H9 (cell line): Measurements from ENCODE around the gene PELI2. TPM values are rescaled to one million over a fixed set of nuclear protein-coding genes. Genes with fewer than 3 reads are reported as not detected.

Source experiments
- DNase-seq: peaks from one replicate; pipeline ENCODE4 v3.0.0-alpha.2; 2017
- H2AFZ ChIP-seq: one replicate; pipeline ENCODE4 v1.6.1; 2013; ENCODE audit warnings: mild to moderate bottlenecking, low read length, control low read depth, moderate library complexity
- H2AK5ac ChIP-seq: 2 replicates; pipeline ENCODE4 v1.6.1; 2013; ENCODE audit warnings: low read length, control low read depth, mixed read lengths; ENCODE audit not compliant: insufficient read length
- H2BK120ac ChIP-seq: one replicate; pipeline ENCODE4 v1.6.1; 2013; ENCODE audit warnings: low read depth, mild to moderate bottlenecking, low read length, control low read depth, inconsistent platforms; ENCODE audit not compliant: poor library complexity, severe bottlenecking
- H2BK12ac ChIP-seq: 2 replicates; pipeline ENCODE4 v1.6.1; 2013; ENCODE audit warnings: low read length, control low read depth, mixed read lengths, low read depth; ENCODE audit not compliant: insufficient read length
- H2BK15ac ChIP-seq: 2 replicates; pipeline ENCODE4 v1.6.1; 2013; ENCODE audit warnings: low read depth, low read length, control low read depth
- H2BK20ac ChIP-seq: one replicate; pipeline ENCODE4 v1.6.1; 2013; ENCODE audit warnings: low read depth, mild to moderate bottlenecking, low read length, control low read depth, inconsistent platforms; ENCODE audit not compliant: poor library complexity, severe bottlenecking
- H2BK5ac ChIP-seq: 2 replicates; pipeline ENCODE4 v1.6.1; 2013; ENCODE audit warnings: low read length, control low read depth, mixed read lengths; ENCODE audit not compliant: insufficient read length
- H3K14ac ChIP-seq: 2 replicates; pipeline ENCODE4 v1.6.1; 2013; ENCODE audit warnings: low read length, control low read depth; ENCODE audit not compliant: insufficient read depth
- H3K18ac ChIP-seq: 2 replicates; pipeline ENCODE4 v1.6.1; 2013; ENCODE audit warnings: low read depth, mild to moderate bottlenecking, mixed read lengths, low read length, control low read depth; ENCODE audit not compliant: insufficient read length
- H3K23ac ChIP-seq: 2 replicates; pipeline ENCODE4 v1.6.1; 2013; ENCODE audit warnings: low read length, control low read depth, mixed read lengths, low read depth; ENCODE audit not compliant: insufficient read length
- H3K23me2 ChIP-seq: 2 replicates; pipeline ENCODE4 v1.6.1; 2013; ENCODE audit warnings: low read depth, mild to moderate bottlenecking, mixed read lengths, low read length, control low read depth; ENCODE audit not compliant: insufficient read length, poor library complexity, severe bottlenecking
- H3K27ac ChIP-seq: 2 replicates; pipeline ENCODE4 v1.5.1; 2013; ENCODE audit warnings: low read length, control low read depth, mixed read lengths, low read depth; ENCODE audit not compliant: insufficient read length
- H3K27me3 ChIP-seq: 2 replicates; pipeline ENCODE4 v1.6.1; 2013; ENCODE audit warnings: low read length, control low read depth, inconsistent platforms; ENCODE audit not compliant: insufficient read depth
- H3K4ac ChIP-seq: 2 replicates; pipeline ENCODE4 v1.6.1; 2013; ENCODE audit warnings: low read depth, mild to moderate bottlenecking, control low read depth, inconsistent platforms, low read length, moderate library complexity
- H3K4me1 ChIP-seq: 2 replicates; pipeline ENCODE4 v1.6.1; 2013; ENCODE audit warnings: low read length, control low read depth, inconsistent platforms; ENCODE audit not compliant: insufficient read depth
- H3K4me2 ChIP-seq: 2 replicates; pipeline ENCODE4 v1.6.1; 2013; ENCODE audit warnings: low read length, control low read depth, mixed read lengths; ENCODE audit not compliant: insufficient read length, insufficient read depth
- H3K56ac ChIP-seq: 2 replicates; pipeline ENCODE4 v1.6.1; 2013; ENCODE audit warnings: low read depth, mild to moderate bottlenecking, mixed read lengths, low read length, control low read depth; ENCODE audit not compliant: insufficient read length
- H3K79me1 ChIP-seq: 2 replicates; pipeline ENCODE4 v1.6.1; 2013; ENCODE audit warnings: low read depth, mild to moderate bottlenecking, moderate library complexity, low read length, control low read depth, inconsistent platforms; ENCODE audit not compliant: insufficient read depth, poor library complexity, severe bottlenecking
- H3K79me2 ChIP-seq: 2 replicates; pipeline ENCODE4 v1.6.1; 2013; ENCODE audit warnings: low read length, control low read depth, inconsistent platforms; ENCODE audit not compliant: insufficient read depth
- H3K9ac ChIP-seq: 2 replicates; pipeline ENCODE4 v1.6.1; 2013; ENCODE audit warnings: low read length, control low read depth, mixed read lengths; ENCODE audit not compliant: insufficient read length; ENCODE audit errors: extremely low read depth
- H3K9me3 ChIP-seq: one replicate; pipeline ENCODE4 v1.6.1; 2013; ENCODE audit warnings: low read depth, low read length, inconsistent platforms; ENCODE audit not compliant: control insufficient read depth
- H3T11ph ChIP-seq: one replicate; pipeline ENCODE4 v1.6.1; 2013; ENCODE audit warnings: mild to moderate bottlenecking, low read length, control low read depth, inconsistent platforms
- H4K20me1 ChIP-seq: one replicate; pipeline ENCODE4 v1.6.1; 2013; ENCODE audit not compliant: control insufficient read depth, insufficient read length, insufficient read depth
- H4K5ac ChIP-seq: 2 replicates; pipeline ENCODE4 v1.6.1; 2013; ENCODE audit warnings: low read depth, mild to moderate bottlenecking, mixed read lengths, low read length, control low read depth; ENCODE audit not compliant: insufficient read length
- H4K8ac ChIP-seq: replicated peaks from 2 replicates; pipeline ENCODE4 v1.6.1; 2013; ENCODE audit warnings: low read length, control low read depth, mixed read lengths, low read depth; ENCODE audit not compliant: insufficient read length
- H4K91ac ChIP-seq: 2 replicates; pipeline ENCODE4 v1.6.1; 2013; ENCODE audit warnings: low read depth, mild to moderate bottlenecking, moderate library complexity, mixed read lengths, low read length, control low read depth; ENCODE audit not compliant: insufficient read length
- H3K27ac Mint-ChIP-seq, 3 experiments: 2 replicates in 2 of 3; 3 replicates in 1 of 3; pipeline ENCODE4 v1.8.0; 2020 to 2021; ENCODE audit warnings: mixed read lengths in 3 of 3, mild to moderate bottlenecking in 1 of 3, moderate library complexity in 1 of 3
- H3K27me3 Mint-ChIP-seq: 2 replicates; pipeline ENCODE4 v1.8.0; 2021; ENCODE audit warnings: low read depth, mild to moderate bottlenecking, moderate library complexity, mixed read lengths
- H3K36me3 Mint-ChIP-seq, 3 experiments: 2 replicates in 2 of 3; 3 replicates in 1 of 3; pipeline ENCODE4 v1.8.0; 2020 to 2021; ENCODE audit warnings: low read depth in 3 of 3, mixed read lengths in 3 of 3; ENCODE audit not compliant: insufficient read depth in 1 of 3
- H3K4me1 Mint-ChIP-seq, 2 experiments: 2 replicates each; pipeline ENCODE4 v1.8.0; 2020; ENCODE audit warnings: mixed read lengths in 2 of 2
- H3K4me3 Mint-ChIP-seq, 2 experiments: 2 replicates in 1 of 2; 3 replicates in 1 of 2; pipeline ENCODE4 v1.8.0; 2020 to 2021; ENCODE audit warnings: mild to moderate bottlenecking in 2 of 2, mixed read lengths in 2 of 2, moderate library complexity in 1 of 2
- H3K9me3 Mint-ChIP-seq, 2 experiments: 2 replicates in 1 of 2; 3 replicates in 1 of 2; pipeline ENCODE4 v1.8.0; 2020; ENCODE audit warnings: mild to moderate bottlenecking in 2 of 2, mixed read lengths in 2 of 2, moderate library complexity in 1 of 2
- WGBS: extraction: QIAGEN DNeasy Blood & Tissue Kit; methylation state at CpG from one replicate; pipeline ENCODE4 v1.1.7; 2013; ENCODE audit warnings: missing lambda C conversion rate, low lambda C conversion rate, mixed read lengths; ENCODE audit not compliant: insufficient read length; ENCODE audit errors: extremely low coverage; 5-methylcytosine and 5-hydroxymethylcytosine counted together
- total RNA-seq: library from RNA; stranded (reverse); gene quantifications from 2 replicates; pipeline ENCODE4 v1.2.1, GENCODE V29; 2021
- TF ChIP-seq, protein P1 (sequence below): fragments of 200-600 bp; sonication (generic); conservative IDR thresholded peaks from 3 replicates; pipeline ENCODE4 v1.8.0; 2021; ENCODE audit warnings: antibody characterized with exemption, mild to moderate bottlenecking

The PELI2 gene
- total RNA-seq, 1 experiment from 2014 or later: 18.0 TPM

GRCh38 chr14:56213306-56213705 lies 95.1 kb downstream of the PELI2 start:
- Histone ChIP-seq H3K9ac (no peak overlapping the region), H3K56ac (no peak overlapping the region), H4K91ac (no peak overlapping the region), H2AFZ (no peak overlapping the region), H3K27me3 (no peaks in the 10 kb centered on the region), H2BK5ac (no peak overlapping the region), H2BK15ac (no peak overlapping the region), H3K4me1 (no peaks in the 10 kb centered on the region), H3K14ac (no peak overlapping the region), H4K20me1 (no peaks in the 10 kb centered on the region), H3K27ac (no peak overlapping the region), H2AK5ac (no peak overlapping the region), H4K5ac (no peak overlapping the region), H3K79me2 (no peaks in the 10 kb centered on the region), H3K23me2 (no peaks in the 10 kb centered on the region), H3K4me2 (no peak overlapping the region), H3T11ph (no peak overlapping the region), H2BK20ac (no peak overlapping the region), H3K18ac (no peak overlapping the region), H2BK12ac (no peak overlapping the region), H3K4ac (no peak overlapping the region), H3K79me1 (peaks cover 3% of the 10 kb centered on the region), H4K8ac (no peak overlapping the region), H3K23ac (no peak overlapping the region), H2BK120ac (no peak overlapping the region), H3K9me3 (no peaks in the 10 kb centered on the region)
- Mint-ChIP-seq H3K27ac (peak overlapping the region in 1 of 3 experiments; percentile 38; a peak in 4 of 7 replicates), H3K4me1 (peaks cover 8 to 11% of the 10 kb centered on the region in 2 experiments), H3K4me3 (no peak overlapping the region), H3K9me3 (no peaks in the 10 kb centered on the region), H3K36me3 (no peaks in the 10 kb centered on the region), H3K27me3 (no peaks in the 10 kb centered on the region)
- WGBS: no CpG with 5 or more reads among the region's 1 CpG
- TF ChIP-seq, protein P1, sequence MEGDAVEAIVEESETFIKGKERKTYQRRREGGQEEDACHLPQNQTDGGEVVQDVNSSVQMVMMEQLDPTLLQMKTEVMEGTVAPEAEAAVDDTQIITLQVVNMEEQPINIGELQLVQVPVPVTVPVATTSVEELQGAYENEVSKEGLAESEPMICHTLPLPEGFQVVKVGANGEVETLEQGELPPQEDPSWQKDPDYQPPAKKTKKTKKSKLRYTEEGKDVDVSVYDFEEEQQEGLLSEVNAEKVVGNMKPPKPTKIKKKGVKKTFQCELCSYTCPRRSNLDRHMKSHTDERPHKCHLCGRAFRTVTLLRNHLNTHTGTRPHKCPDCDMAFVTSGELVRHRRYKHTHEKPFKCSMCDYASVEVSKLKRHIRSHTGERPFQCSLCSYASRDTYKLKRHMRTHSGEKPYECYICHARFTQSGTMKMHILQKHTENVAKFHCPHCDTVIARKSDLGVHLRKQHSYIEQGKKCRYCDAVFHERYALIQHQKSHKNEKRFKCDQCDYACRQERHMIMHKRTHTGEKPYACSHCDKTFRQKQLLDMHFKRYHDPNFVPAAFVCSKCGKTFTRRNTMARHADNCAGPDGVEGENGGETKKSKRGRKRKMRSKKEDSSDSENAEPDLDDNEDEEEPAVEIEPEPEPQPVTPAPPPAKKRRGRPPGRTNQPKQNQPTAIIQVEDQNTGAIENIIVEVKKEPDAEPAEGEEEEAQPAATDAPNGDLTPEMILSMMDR: no peak
- DNase-seq: no peak
